Panc1 (cell line): Measurements from ENCODE around the gene RBMS3.

Experiments used
- CTCF ChIP-seq: fragments of 450-650 bp; IDR thresholded peaks from 2 replicates; pipeline ENCODE4 v1.5.1; 2017; ENCODE audit warnings: mild to moderate bottlenecking
- POLR2AphosphoS5 ChIP-seq: IDR thresholded peaks from 2 replicates; pipeline ENCODE4 v1.6.1; 2012; ENCODE audit warnings: mild to moderate bottlenecking, low read depth, low read length, moderate library complexity
- REST ChIP-seq, 2 experiments: IDR thresholded peaks; 2 replicates each; pipeline ENCODE4 v1.6.1; 2011 to 2012; ENCODE audit warnings: low read depth in 2 of 2, control low read depth in 1 of 2, low read length in 1 of 2, mild to moderate bottlenecking in 1 of 2, moderate library complexity in 1 of 2; ENCODE audit not compliant: insufficient read depth in 1 of 2
- TCF7L2 ChIP-seq: IDR thresholded peaks from 2 replicates; pipeline ENCODE4 v1.6.1; 2011; ENCODE audit warnings: mild to moderate bottlenecking, low read depth, low read length, inconsistent platforms

GRCh38 chr3:29591579-29591978, 310.7 kb downstream of the RBMS3 start:
- TF ChIP-seq CTCF = no peak
- TF ChIP-seq REST (IDR thresholded peaks at IDR 0.05; ENCODE audit: insufficient read depth in 1 of 2, low read depth in 2 of 2, low read length in 1 of 2) = no peak
- no peak for TF ChIP-seq POLR2AphosphoS5
- TF ChIP-seq TCF7L2 = no peak
